HG03575 (cell line): Measurements from ENCODE around the gene EML1.
"Not testable (repeated sequence)": the region's sequence is repeated elsewhere in the genome, so short reads cannot be mapped to it uniquely, and the experiment has no call there.

ENCODE experiments used
- ATAC-seq: cut with Tn5 transposase; IDR thresholded peaks from one replicate; pipeline ENCODE4 v1.9.1; 2021; ENCODE audit not compliant: unreplicated experiment, insufficient number of reproducible peaks, low FRiP score; ENCODE audit errors: extremely low read depth

Gene EML1

DNA sequence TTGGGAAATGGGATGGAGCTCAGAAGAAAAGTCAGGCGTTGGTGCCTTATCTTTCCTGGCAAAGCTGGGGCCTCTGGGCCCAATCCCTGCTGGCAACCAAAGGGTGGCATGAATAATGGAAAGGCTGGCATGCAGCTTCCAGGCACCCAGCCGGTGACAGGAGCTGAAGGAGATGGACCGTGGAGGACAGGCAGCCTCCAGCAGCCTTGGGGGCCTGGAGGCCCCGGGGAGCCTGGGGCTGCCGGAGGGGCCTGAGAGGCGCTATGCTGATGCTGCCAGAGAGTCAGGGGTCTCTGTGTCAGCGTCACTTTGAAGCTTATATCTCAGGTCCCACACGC, 38.2 kb upstream of the EML1 start:
- ATAC-seq, result no peak

GRCh38 chr14:99755629-99756603, 37.3 kb upstream of the EML1 start:
- ATAC-seq, result no peak

DNA sequence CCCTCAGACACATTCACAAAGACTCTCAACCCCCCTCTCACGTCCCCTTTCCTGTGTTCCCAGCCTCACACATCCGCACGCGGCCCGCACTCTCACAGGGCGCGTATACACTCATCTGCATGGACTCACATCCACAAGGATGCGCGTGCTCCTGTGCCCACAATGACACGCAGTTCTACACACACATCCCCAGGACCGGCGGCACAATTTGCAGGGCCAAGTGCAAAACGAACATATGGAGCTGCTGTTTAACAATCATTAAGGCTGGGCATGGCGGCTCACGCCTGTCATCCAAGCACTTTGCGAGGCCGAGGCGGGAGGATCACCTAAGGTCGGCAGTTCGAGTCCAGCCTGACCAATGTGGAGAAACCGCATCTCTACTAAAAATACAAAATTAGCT, 36.4 kb upstream of the EML1 start:
- ATAC-seq, result no peak

GRCh38 chr14:99757331-99758070, 35.7 kb upstream of the EML1 start:
- ATAC-seq, result no peak

DNA sequence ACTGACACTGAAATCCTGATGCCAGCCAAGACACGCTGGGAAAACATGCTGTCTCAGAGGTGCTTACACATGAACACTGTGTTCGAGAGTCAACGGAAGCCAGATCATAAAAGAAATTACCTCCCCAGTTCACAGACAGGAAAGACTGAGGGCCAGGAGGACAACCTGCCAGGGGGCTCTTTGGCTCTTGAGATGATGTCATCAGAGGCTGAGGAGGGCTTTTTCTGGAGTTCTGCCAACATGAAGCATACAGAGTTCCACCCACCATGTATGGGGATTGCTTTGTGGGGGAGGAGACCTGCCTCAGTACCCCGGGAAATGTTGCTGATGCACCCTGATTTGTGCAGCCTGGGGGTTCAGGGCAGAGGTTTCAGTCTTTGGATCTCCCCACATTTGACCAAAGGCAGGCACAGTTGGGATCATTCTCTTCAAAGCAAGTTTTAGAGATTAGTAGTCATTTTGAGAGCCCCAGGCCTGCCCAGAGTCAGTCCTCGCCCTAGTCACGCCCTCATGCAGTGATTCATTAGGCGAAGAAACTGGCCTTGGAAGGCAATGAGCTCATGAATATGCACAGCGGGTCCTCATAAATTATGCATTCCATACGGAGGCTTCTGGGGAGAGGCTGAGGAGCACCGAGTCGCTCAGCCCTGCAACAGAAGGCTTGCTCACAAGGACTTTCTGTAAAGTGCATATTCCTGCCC, 34.9 kb upstream of the EML1 start:
- no peak for ATAC-seq

DNA sequence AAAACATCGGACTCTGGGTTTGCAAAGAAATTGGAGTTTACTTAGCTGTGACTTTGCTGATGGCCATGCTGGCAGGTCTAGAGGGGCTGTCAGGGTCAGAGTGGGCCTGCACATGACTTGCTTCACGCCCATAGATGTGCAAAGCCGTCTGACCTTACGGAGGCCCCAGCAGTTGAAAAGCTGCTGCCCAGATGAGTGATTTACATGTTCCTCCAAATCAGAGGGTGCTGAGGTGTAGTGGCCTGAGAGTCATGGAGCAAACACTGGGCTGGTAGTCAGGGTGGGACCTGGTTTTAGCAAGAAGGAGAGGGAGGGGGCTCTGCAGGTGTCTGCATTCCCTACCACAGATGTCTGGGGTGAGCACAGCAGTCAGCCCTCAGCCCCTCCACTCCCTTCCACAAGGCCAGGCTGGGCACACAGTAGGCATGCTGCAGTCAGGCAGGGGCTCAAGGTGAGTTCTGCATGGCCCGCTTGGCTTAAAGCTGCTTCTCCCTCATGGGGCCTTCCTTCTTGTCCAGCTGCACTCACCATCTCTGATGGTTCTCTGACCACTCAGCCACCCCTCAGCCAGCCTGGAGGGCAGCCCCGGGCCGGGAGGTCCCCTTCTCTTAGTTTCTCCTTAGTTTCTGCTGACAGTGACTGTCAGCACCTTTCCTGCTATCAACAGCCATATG, 34.2 kb upstream of the EML1 start:
- no peak for ATAC-seq

GRCh38 chr14:99759546-99759925, 33.7 kb upstream of the EML1 start:
- ATAC-seq, result no peak

DNA sequence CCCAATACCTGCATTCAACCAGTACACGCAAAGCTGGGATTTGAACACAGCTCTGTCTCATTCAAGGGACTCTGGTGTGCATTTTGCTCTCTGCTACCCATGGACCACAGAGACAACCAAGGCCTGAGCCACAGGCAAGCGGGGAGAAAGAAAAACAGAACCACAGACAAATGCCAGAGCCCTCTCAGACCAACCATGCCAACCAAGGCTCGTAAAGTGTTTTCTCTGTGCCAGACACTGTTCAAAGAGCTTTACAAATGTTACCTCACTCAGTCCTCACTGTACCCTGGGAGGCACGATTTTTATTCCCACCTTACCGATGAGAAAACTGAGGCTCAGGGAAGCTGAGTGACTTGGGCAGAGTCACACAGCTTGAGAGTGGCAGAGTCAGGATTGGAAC, 32.4 kb upstream of the EML1 start:
- no peak for ATAC-seq

- not testable (repeated sequence) for ATAC-seq
Measured at GRCh38 chr14:99762911-99763310, 30.3 kb upstream of the EML1 start.

GRCh38 chr14:99763527-99764221, 29.5 kb upstream of the EML1 start:
- no peak for ATAC-seq

DNA sequence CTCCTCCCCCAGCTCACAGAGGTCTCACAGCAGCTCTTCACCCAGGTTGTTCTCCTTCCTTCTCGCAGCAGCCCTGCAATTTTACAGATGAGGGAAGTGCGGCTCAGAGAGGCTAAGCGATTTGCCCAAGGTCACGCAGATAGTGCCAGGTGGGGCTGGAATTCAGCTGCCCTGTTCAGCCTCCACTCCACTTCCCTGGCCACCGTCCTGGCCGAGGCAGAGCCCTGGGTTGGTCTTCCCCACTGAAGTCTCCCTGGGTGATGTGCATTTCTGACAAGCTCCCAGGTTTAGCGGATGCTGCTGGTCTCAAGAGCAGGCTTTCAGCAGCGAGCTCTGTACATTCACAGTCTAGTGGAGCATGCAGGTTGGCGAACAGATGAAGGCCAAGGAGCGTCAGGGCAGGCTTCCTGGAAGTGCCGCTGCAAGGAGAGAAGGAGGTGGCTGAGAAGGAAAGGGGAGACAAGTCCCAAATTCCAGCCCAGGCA, 28.9 kb upstream of the EML1 start:
- ATAC-seq, result no peak

- ATAC-seq, result no peak
Measured at GRCh38 chr14:99768381-99768780, 24.8 kb upstream of the EML1 start.

GRCh38 chr14:99769123-99769522, 24.1 kb upstream of the EML1 start:
- no peak for ATAC-seq

DNA sequence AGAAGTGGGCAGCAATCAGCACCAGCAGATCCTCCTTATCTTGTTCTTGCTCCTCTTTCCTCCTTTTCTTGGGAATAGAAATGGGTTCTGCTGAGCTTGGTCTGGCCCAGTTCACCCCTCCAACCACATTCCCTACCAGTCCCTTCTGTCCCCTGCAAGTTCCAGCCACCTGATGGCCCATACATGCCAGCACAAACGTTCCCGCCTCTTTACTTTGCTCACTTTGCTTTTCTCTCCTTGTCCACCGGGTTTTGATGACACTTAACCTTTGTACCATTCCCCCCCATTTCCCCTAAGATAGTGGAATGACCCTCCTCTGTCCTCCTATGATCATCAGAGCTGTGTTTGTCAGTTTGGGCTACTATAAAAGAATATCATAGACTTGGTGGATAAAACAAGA, 23.4 kb upstream of the EML1 start:
- ATAC-seq, result no peak

DNA sequence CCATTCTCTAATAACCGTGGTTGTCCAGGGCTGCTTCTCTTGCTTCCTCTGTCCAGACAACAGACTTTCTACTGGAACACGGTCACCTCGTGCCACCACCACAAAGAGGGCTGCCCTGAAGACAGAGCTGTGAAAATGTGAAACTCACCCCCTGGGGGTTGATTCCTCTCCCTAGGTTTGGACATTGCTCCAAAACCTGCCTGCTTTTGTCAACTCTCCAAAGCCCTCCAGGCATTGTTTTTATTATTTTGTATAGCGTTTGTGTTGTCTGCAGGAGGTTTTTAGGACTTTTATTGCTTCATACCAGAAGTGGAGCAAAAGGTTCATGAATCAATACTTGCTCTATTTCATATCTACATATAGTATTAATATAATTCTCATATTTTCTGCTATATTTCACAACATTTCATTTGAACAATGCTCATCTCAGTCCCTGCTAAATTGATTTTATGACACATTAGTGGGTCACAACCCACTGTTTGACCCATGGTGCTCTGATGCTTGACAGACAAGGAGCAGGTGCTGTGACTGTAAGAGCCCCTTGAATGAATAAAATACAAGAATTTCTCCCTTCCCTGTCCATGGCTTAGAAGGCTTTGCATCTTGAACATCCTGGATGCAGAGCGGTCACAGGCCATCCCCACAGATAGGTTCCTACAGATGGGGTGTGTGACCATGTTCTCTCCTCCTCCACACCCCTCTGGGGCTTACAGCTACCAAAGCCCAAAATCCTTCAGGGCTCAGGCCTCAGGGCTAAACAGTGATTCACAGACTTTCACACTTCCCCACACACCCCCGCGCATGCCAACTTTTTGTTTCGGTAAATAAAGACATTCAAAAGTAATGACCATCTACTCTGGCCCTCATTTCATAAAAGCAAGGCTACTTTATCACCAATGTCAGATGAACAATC, 20.6 kb upstream of the EML1 start:
- ATAC-seq, result no peak

GRCh38 chr14:99773521-99774497, 19.4 kb upstream of the EML1 start:
- ATAC-seq, result no peak
